K562 (cell line): ENCODE results near the gene NUP85. TPM values are rescaled to one million over a fixed set of nuclear protein-coding genes. Genes with fewer than 3 reads are reported as not detected.

Experiments used
- ATAC-seq: fragments of 200-7000 bp; cut with Tn5 transposase; 3 replicates; pipeline ENCODE4 v1.9.1; 2020; ENCODE audit warnings: moderate library complexity
- BruUV-seq: library from RNA; stranded (reverse); fragments of 400-500 nt; replicated peaks from 2 replicates; lab custom pipeline; 2021; lab: Mats Ljungman, UMichigan
- CTCF ChIA-PET: fragments of 300-600 bp; formaldehyde crosslinking; extraction: SDS; loops from one replicate; lab custom pipeline; 2021; ENCODE audit warnings: low intra/inter-chr PET ratio; lab: Yijun Ruan, JAX
- POLR2A ChIA-PET: fragments of 300-600, 350-650 bp; sonication (Branson Sonifier 250); formaldehyde crosslinking; extraction: SDS; loops from one replicate; lab custom pipeline; 2021; ENCODE audit warnings: antibody characterized with exemption, inconsistent platforms; lab: Yijun Ruan, JAX
- DNase-seq, 4 experiments: peaks; one replicate each; pipeline versions ENCODE4 v3.0.0 to v3.0.0-alpha.2; 2011 to 2018; ENCODE audit warnings: low spot score in 3 of 4, mixed read lengths in 3 of 4; ENCODE audit errors: extremely low read depth in 1 of 4
- FAIRE-seq: peaks from 2 replicates; lab custom pipeline; 2011; peaks lifted over from hg19 to GRCh38; lab: Jason Lieb, UNC
- H2AFZ ChIP-seq: 2 replicates; pipeline ENCODE4 v1.6.0; 2011; ENCODE audit warnings: low read depth, low read length, control low read depth, inconsistent platforms
- H3K27ac ChIP-seq: fragments of 200-600 bp; 3 replicates; pipeline ENCODE4 v1.8.0; 2011; ENCODE audit warnings: low read depth, mild to moderate bottlenecking, control low read depth, inconsistent platforms, low read length, moderate library complexity, mixed read lengths; ENCODE audit errors: extremely low read depth
- H3K27me3 ChIP-seq, 2 experiments: fragments of 300-600 bp in 1 of 2; 2 replicates in 1 of 2; 3 replicates in 1 of 2; pipeline versions ENCODE4 v1.6.0 to v1.8.0; 2011; ENCODE audit warnings: inconsistent platforms in 2 of 2, low read length in 2 of 2, mild to moderate bottlenecking in 1 of 2, mixed read lengths in 1 of 2, moderate library complexity in 1 of 2; ENCODE audit not compliant: control insufficient read depth in 2 of 2, insufficient read depth in 2 of 2
- H3K36me3 ChIP-seq: fragments of 300-600 bp; 3 replicates; pipeline ENCODE4 v1.8.0; 2011; ENCODE audit warnings: mild to moderate bottlenecking, low read length, inconsistent platforms; ENCODE audit not compliant: control insufficient read depth, insufficient read depth
- H3K4me1 ChIP-seq, 2 experiments: fragments of 200-600 bp in 1 of 2; replicated peaks in 1 of 2; 2 replicates in 1 of 2; 3 replicates in 1 of 2; pipeline versions ENCODE4 v1.5.1 to v1.8.0; 2011; ENCODE audit warnings: inconsistent platforms in 2 of 2, low read length in 2 of 2, mild to moderate bottlenecking in 1 of 2, mixed read lengths in 1 of 2, moderate library complexity in 1 of 2; ENCODE audit not compliant: control insufficient read depth in 2 of 2, insufficient read depth in 2 of 2
- H3K4me2 ChIP-seq: 2 replicates; pipeline ENCODE4 v1.6.1; 2011; ENCODE audit warnings: low read length, control low read depth, inconsistent platforms, mixed read lengths; ENCODE audit not compliant: insufficient read depth
- H3K4me3 ChIP-seq: fragments of 200-600 bp; sonication (generic), shearing (Covaris generic); 2 replicates; pipeline ENCODE4 v1.5.1; 2016; ENCODE audit warnings: control low read depth, inconsistent platforms
- H3K79me2 ChIP-seq: fragments of 200-600 bp; 3 replicates; pipeline ENCODE4 v1.8.0; 2011; ENCODE audit warnings: low read length, inconsistent platforms; ENCODE audit not compliant: control insufficient read depth, insufficient read depth
- H3K9ac ChIP-seq, 2 experiments: 2 replicates each; pipeline versions ENCODE4 v1.6.0 to v1.6.1; 2011; ENCODE audit warnings: low read depth in 2 of 2, low read length in 2 of 2, control low read depth in 1 of 2, inconsistent platforms in 1 of 2, mild to moderate bottlenecking in 1 of 2, mixed read lengths in 1 of 2; ENCODE audit not compliant: insufficient read depth in 1 of 2
- H3K9me1 ChIP-seq: one replicate; pipeline ENCODE4 v1.6.0; 2011; ENCODE audit warnings: inconsistent platforms, mild to moderate bottlenecking, low read length, moderate library complexity; ENCODE audit not compliant: control insufficient read depth, insufficient read depth
- H3K9me3 ChIP-seq: replicated peaks from 2 replicates; pipeline ENCODE4 v1.5.1; 2011; ENCODE audit warnings: low read depth, low read length, inconsistent platforms; ENCODE audit not compliant: control insufficient read depth, insufficient read depth
- H4K20me1 ChIP-seq: replicated peaks from 2 replicates; pipeline ENCODE4 v1.6.1; 2011; ENCODE audit warnings: low read length, inconsistent platforms, mixed read lengths; ENCODE audit not compliant: control insufficient read depth, insufficient read depth
- CSDE1 ChIP-seq, 2 experiments: fragments of 450-650 bp; IDR thresholded peaks; 2 replicates each; pipeline ENCODE4 v1.6.1; 2016; ENCODE audit warnings: mild to moderate bottlenecking in 1 of 2
- DDX20 ChIP-seq: fragments of 450-650 bp; IDR thresholded peaks from 2 replicates; pipeline ENCODE4 v1.6.1; 2016; ENCODE audit warnings: missing genetic modification characterization, low read depth, mild to moderate bottlenecking, missing compliant biosample characterization, moderate library complexity
- DPF2 ChIP-seq: fragments of 450-650 bp; IDR thresholded peaks from 2 replicates; pipeline ENCODE4 v1.6.1; 2016
- NFE2 ChIP-seq: IDR thresholded peaks from 2 replicates; pipeline ENCODE4 v1.6.1; 2014; ENCODE audit warnings: antibody characterized with exemption, low read depth
- SIN3B ChIP-seq: fragments of 450-650 bp; IDR thresholded peaks from 2 replicates; pipeline ENCODE4 v1.6.1; 2017; ENCODE audit warnings: low read depth, mild to moderate bottlenecking, moderate library complexity
- SMC3 ChIP-seq: conservative IDR thresholded peaks from 2 replicates; pipeline ENCODE4 v1.6.1; 2011; ENCODE audit warnings: low read depth, low read length, improper control_type of control experiment; ENCODE audit not compliant: insufficient read depth
- ZFX ChIP-seq: sonication (generic); formaldehyde crosslinking; IDR thresholded peaks from 2 replicates; pipeline ENCODE4 v1.8.0; 2022; ENCODE audit warnings: mild to moderate bottlenecking, missing genetic modification reagents, moderate library complexity
- ZNF232 ChIP-seq: sonication (generic); formaldehyde crosslinking; IDR thresholded peaks from 2 replicates; pipeline ENCODE4 v1.8.0; 2022; ENCODE audit warnings: mild to moderate bottlenecking, missing genetic modification reagents
- ZNF384 ChIP-seq: IDR thresholded peaks from 2 replicates; pipeline ENCODE4 v1.6.1; 2012; ENCODE audit warnings: low read depth, low read length, improper control_type of control experiment
- WGBS: fragments of 100-300 bp; shearing (Covaris generic); methylation state at CpG from one replicate; pipeline ENCODE4 v1.1.6; 2016; ENCODE audit warnings: low coverage, mixed read lengths; ENCODE audit not compliant: insufficient coverage; ENCODE audit errors: missing lambda C conversion rate; 5-methylcytosine and 5-hydroxymethylcytosine counted together
- in situ Hi-C: fragments of 300-500 bp; cut with MboI; formaldehyde crosslinking; loops from 4 replicates; pipeline ENCODE4 v1.15.0; 2018; ENCODE audit warnings: inconsistent platforms, mixed read lengths
- intact Hi-C: fragments of 100-400 bp; cut with micrococcal nuclease; formaldehyde crosslinking; loops from 2 replicates; pipeline ENCODE4 v1.14.2; 2022
- polyA plus RNA-seq, 8 experiments: library from polyadenylated mRNA; depleted of rRNA in 4 of 8; stranded (reverse) in 5 of 8; unstranded in 3 of 8; fragments of >200 nt; fragmentation: Nextera tagmentation in 2 of 8; fragmentation: Illumina TruSeq in 1 of 8; extraction: Ambion mirVana in 2 of 8; extraction: Trizol in 1 of 8; gene quantifications; 2 replicates each; pipeline versions ENCODE4 v1.2.1 to v1.2.3, GENCODE V29; 2011 to 2014; ENCODE audit warnings: inconsistent platforms in 1 of 8, missing spikeins in 1 of 8
- total RNA-seq, 7 experiments: library from RNA; depleted of rRNA in 6 of 7; stranded (reverse); fragments of >200 nt in 6 of 7; fragmentation: Illumina TruSeq in 2 of 7; extraction: Trizol in 2 of 7; gene quantifications; 2 replicates each; pipeline versions ENCODE4 v1.2.1 to v1.2.3, GENCODE V29; 2011 to 2021; ENCODE audit warnings: low replicate concordance in 1 of 7
- TF ChIP-seq, protein P1 (sequence below), 2 experiments: fragments of 450-650 bp; formaldehyde crosslinking in 1 of 2; IDR thresholded peaks; 2 replicates each; pipeline versions ENCODE4 v1.4.0 to v1.6.1; 2014 to 2020; ENCODE audit warnings: mild to moderate bottlenecking in 2 of 2, borderline replicate concordance in 1 of 2, low read depth in 1 of 2
- TF ChIP-seq, protein P2 (sequence below), 2 experiments: fragments of 450-650 bp in 1 of 2; IDR thresholded peaks; 2 replicates each; pipeline ENCODE4 v1.6.1; 2011 to 2017; ENCODE audit warnings: low read depth in 2 of 2, antibody characterized with exemption in 1 of 2, borderline replicate concordance in 1 of 2, low read length in 1 of 2, mild to moderate bottlenecking in 1 of 2, mixed read lengths in 1 of 2; ENCODE audit not compliant: control insufficient read depth in 1 of 2

Gene NUP85
- total and polyA plus RNA-seq, 9 of the 15 experiments (the other 6 are each of a cell fraction or from before 2014, with no cell fraction given), result 50.2 to 177 (median 110) TPM

DNA sequence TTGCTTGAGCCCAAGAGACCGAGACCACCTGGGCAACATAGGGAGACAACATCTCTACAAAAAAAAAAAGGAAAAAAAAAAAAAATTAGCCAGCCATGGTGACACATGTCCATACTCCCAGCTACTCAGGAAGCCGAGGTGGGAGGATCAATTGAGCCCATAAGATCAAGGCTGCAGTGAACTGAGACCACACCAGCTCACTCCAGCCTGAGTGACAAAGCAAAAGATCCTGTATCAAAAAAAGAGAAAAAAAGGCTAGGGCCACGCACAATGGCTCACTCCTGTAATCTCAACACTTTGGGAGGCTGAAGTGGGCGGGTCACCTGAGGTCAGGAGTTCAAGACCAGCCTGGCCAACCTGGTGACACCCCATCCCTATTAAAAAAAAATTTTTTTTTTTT is 36.5 kb upstream of the NUP85 start:
- H4K20me1 ChIP-seq, result peaks cover 4% of the 10 kb centered on the region; the same call in 1 of the 2 replicates
- FAIRE-seq (no peak), ATAC-seq (no peak; the same call in 2 of the 3 replicates), DNase-seq (peak in 1 of 4 experiments; percentile 37)
- no peaks in the 10 kb centered on the region for H3K9me3 ChIP-seq
- no peak overlapping the region for H3K4me2 ChIP-seq
- H3K36me3 ChIP-seq, result peaks cover 78% of the 10 kb centered on the region
- POLR2A ChIA-PET, result interaction anchor here (1.0 to 2.1 kb wide), 4 partner anchors 9 to 126 kb away, joined by 3 to 9 read pairs (median 4); partner anchors contain the start of gene JPT1
- no peak overlapping the region for H2AFZ ChIP-seq
- no peaks in the 10 kb centered on the region; a peak in 1 of 5 replicates for H3K4me1 ChIP-seq
- no peaks in the 10 kb centered on the region for H3K27me3 ChIP-seq
- intact Hi-C loops (no loop called here), in situ Hi-C loops (no loop called here)
- no peak overlapping the region for H3K4me3 ChIP-seq
- WGBS, result 70% methylated on average over 4 of the region's 4 CpGs
- H3K9ac ChIP-seq, result no peak overlapping the region; a peak in 1 of 4 replicates
- H3K9me1 ChIP-seq, result no peaks in the 10 kb centered on the region
- CTCF ChIA-PET, result no interaction called here
- H3K27ac ChIP-seq, result no peak overlapping the region
- peaks cover 37% of the 10 kb centered on the region for H3K79me2 ChIP-seq
- no TSS peak for BruUV-seq
- TF ChIP-seq DPF2 (0 out of 2 replicates have a peak, but pooled peaks have one; percentile 13), ZFX (CRISPR knock-in tag) (no peak), ZNF232 (CRISPR knock-in tag) (no peak), CSDE1 (IDR thresholded peaks at IDR 0.05) (no peak), SIN3B (no peak), SMC3 (no peak), ZNF384 (peak; percentile 2; the same call in 1 of the 2 replicates), NFE2 (peak; percentile 45; the same call in 1 of the 2 replicates), DDX20 (tag) (no peak)
- TF ChIP-seq, protein P1, sequence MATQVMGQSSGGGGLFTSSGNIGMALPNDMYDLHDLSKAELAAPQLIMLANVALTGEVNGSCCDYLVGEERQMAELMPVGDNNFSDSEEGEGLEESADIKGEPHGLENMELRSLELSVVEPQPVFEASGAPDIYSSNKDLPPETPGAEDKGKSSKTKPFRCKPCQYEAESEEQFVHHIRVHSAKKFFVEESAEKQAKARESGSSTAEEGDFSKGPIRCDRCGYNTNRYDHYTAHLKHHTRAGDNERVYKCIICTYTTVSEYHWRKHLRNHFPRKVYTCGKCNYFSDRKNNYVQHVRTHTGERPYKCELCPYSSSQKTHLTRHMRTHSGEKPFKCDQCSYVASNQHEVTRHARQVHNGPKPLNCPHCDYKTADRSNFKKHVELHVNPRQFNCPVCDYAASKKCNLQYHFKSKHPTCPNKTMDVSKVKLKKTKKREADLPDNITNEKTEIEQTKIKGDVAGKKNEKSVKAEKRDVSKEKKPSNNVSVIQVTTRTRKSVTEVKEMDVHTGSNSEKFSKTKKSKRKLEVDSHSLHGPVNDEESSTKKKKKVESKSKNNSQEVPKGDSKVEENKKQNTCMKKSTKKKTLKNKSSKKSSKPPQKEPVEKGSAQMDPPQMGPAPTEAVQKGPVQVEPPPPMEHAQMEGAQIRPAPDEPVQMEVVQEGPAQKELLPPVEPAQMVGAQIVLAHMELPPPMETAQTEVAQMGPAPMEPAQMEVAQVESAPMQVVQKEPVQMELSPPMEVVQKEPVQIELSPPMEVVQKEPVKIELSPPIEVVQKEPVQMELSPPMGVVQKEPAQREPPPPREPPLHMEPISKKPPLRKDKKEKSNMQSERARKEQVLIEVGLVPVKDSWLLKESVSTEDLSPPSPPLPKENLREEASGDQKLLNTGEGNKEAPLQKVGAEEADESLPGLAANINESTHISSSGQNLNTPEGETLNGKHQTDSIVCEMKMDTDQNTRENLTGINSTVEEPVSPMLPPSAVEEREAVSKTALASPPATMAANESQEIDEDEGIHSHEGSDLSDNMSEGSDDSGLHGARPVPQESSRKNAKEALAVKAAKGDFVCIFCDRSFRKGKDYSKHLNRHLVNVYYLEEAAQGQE (IDR thresholded peaks at IDR 0.05; ENCODE audit: borderline replicate concordance), result peak; percentile 23; the same call in 1 of the 2 replicates
- TF ChIP-seq, protein P1 (CRISPR knock-in tag; IDR thresholded peaks at IDR 0.05; ENCODE audit: low read depth), result no peak
- TF ChIP-seq, protein P2, sequence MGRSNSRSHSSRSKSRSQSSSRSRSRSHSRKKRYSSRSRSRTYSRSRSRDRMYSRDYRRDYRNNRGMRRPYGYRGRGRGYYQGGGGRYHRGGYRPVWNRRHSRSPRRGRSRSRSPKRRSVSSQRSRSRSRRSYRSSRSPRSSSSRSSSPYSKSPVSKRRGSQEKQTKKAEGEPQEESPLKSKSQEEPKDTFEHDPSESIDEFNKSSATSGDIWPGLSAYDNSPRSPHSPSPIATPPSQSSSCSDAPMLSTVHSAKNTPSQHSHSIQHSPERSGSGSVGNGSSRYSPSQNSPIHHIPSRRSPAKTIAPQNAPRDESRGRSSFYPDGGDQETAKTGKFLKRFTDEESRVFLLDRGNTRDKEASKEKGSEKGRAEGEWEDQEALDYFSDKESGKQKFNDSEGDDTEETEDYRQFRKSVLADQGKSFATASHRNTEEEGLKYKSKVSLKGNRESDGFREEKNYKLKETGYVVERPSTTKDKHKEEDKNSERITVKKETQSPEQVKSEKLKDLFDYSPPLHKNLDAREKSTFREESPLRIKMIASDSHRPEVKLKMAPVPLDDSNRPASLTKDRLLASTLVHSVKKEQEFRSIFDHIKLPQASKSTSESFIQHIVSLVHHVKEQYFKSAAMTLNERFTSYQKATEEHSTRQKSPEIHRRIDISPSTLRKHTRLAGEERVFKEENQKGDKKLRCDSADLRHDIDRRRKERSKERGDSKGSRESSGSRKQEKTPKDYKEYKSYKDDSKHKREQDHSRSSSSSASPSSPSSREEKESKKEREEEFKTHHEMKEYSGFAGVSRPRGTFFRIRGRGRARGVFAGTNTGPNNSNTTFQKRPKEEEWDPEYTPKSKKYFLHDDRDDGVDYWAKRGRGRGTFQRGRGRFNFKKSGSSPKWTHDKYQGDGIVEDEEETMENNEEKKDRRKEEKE (IDR thresholded peaks at IDR 0.05; ENCODE audit: borderline replicate concordance in 1 of 2, control insufficient read depth in 1 of 2, low read depth in 2 of 2, low read length in 1 of 2), result no peak
